Epidermal melanocyte (primary cell): Measurements from ENCODE around the gene TRIB2.

Experiments
- DNase-seq: peaks from one replicate; pipeline ENCODE4 v3.0.0; 2011; ENCODE audit warnings: low spot score; ENCODE audit not compliant: insufficient read length

Gene TRIB2

GRCh38 chr2:12719400-12720277, 2.9 kb downstream of the TRIB2 start:
- no peak for DNase-seq

DNA sequence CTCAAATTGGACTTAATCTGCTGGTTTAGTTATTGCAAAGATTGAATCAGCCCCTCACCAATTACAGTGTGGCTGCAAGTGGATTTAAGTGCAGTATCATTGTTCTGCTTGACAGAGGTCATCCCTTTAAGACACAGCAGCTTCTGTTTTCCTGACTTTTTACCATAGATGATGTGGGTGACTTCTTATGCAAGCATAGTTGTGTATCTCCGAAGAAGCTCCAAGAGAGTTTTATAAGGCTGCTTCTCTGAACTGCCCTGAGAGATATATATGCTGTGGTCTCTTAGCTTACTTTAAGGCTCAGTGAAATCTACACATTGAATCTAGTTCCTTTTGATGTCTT, 3.5 kb downstream of the TRIB2 start:
- no peak for DNase-seq

- DNase-seq, result no peak
Measured at GRCh38 chr2:12720754-12721378, 4.1 kb downstream of the TRIB2 start.

DNA sequence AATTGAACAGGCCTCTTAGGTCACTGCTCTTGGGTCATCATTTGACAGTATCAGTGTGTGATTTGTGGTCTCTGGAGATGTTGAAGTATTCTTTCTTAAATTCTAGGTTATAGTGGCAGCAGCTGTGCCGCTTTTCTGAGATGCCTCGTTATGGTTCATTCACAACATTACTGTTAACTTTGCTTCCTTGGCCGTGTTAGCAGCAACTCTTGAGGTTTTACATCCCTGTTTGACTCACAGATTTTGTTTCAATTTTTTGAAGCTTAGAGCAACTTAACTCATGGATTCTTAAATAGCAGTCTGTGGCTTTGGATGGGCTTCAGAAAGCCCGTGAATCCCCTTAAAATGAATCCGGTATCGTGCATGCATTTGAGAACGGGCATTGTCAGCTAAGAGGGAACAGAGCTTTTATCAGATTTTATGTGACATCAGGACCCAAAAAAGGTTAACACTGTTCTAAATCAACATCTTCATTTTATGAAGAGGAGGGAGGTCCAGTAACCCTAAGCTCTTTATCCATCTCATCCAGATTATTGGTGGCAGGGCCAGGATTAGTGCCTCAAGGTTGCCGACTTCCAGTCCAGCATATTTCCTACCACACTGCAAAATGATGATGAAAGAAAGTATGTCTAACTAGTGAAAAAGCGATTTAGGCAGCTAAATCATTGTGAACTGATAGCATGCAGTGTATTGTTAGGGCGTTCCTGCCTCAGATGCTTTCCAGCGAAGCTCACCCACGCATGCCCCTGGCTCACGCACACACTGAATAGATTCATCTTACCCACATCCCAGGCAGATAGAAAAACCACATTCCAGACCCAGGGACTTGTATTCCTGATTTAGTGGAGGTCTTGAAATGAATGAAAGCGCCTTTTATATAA, 5.1 kb downstream of the TRIB2 start:
- DNase-seq, result no peak

DNA sequence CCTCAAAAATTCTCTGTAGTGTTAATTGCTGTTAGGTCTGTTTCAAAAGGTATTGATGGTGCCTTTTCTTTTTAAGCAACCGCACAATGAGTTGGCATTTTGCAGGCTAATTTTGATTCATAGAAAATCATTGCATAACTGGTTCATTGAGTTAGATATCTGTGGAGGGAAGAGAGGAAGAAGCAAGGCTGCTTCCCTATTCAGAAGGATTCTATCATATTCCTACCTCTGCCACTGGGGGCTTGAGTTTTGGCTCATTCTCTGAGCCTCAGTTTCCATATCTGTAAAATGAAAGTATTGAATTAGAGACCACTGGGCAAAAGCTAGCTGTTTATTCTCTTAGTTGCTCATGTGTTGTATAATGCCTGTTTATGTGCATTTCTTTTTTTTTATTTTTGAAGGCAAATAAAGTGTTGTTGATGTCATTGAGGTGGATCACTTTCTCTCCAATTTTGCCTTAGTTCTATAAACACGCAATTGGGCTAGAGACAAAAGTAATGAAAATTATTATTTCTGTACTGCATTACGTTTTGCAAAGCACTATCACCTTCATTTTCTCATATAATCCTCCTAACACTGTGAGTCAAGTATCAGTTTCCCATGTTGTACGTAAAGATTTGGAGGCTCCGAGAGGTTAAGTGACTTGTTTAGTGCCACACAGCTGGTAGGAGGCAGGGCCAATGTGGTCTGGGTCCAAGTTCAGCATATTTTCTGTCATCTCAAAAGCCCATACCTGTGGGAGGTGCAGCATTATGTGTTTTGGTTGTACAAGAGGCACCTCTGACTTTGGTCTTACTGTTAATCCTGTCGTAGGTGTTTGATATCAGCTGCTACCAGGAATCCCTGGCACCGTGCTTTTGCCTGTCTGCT, 5.9 kb downstream of the TRIB2 start:
- DNase-seq, result no peak

- no peak for DNase-seq
Measured at GRCh38 chr2:12723736-12724463, 7.2 kb downstream of the TRIB2 start.

DNA sequence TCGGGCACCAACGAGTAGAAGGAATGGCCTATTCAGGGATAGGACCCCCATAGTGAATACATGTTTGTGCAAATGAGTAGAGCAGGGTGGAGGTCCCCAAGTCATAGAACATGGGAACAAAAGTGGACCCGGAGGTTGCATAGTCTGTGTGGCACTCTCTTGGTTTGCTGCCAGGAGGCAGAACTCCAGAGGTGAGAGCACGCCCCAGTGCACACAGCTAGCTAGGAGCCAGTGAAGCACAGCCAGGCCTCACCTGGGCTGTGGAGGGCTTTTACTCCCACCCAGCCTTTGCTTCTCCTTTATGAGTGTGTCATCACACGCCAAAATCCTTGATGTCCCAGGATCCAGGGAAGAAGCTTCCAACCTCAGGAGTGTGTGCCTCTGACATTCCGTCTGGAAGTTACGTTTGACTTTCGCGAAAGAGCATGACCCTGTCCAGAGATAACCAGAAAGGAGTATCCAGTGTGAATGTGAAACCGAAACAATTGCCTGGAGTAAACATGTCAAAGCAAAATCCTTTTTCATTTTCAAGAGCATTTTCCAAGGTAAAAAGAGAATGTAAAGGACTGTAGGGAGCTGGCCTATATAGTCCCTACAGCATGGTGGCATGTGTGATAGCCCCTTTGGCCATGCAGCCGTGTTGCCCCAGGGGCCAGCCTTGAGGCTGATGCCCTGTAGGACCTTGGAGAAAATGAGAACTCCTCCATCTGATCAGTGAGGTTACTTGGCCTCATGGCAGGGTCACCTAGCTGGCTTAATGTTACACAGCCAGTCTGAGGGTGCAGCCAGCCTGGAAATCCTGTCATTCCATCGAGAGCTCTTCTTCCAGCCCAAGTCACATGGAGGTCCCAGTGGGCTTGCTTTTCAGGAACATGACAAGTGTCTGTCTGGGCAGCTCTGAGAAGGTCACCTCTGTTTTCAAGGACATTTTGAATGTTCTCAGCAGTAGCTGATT, 8.8 kb downstream of the TRIB2 start:
- no peak for DNase-seq

DNA sequence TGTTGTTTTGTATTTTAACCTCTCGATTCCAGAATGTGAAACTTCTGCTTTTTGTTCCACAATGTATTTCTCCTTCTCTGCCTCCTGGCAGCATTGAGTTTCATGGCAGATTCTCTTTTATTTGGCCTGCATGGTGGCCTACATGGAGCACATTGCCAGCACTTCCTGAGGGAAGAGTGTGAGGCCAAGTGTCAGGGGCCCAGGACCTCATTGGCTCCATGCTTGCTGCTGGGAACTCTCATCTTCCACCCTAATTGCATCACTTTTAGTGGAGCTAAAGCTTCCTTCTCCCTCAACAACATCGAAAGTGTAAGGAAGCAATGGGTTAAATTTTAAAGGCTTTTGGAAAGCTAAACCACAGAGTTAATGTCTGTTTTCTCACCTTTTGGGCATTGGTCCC, 9.5 kb downstream of the TRIB2 start:
- no peak for DNase-seq

- DNase-seq, result no peak
Measured at GRCh38 chr2:12727065-12727464, 10.3 kb downstream of the TRIB2 start.

GRCh38 chr2:12727641-12728040, 10.9 kb downstream of the TRIB2 start:
- DNase-seq, result no peak

GRCh38 chr2:12728221-12728777, 11.6 kb downstream of the TRIB2 start:
- DNase-seq, result no peak

DNA sequence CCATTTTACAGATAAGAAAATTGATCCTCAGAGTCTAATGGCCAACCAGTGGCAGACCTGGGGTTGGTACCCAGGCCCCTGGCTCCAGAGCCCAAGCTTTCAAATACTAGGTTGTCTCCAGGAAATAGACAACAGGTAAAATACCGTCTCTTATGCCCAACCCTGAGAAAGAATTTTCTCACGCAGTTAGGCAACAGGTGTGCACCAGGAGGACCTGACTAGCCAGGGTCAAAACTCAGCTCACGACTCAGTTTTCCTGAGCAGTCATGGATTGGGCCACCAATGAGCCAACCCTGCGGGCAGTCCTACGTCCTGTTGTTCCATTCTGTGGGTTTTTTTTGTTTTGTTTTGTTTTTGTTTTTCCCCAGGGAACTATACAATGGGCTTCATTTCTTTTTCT, 13.5 kb downstream of the TRIB2 start:
- no peak for DNase-seq

- DNase-seq, result no peak
Measured at GRCh38 chr2:12731701-12732280, 15.1 kb downstream of the TRIB2 start.

DNA sequence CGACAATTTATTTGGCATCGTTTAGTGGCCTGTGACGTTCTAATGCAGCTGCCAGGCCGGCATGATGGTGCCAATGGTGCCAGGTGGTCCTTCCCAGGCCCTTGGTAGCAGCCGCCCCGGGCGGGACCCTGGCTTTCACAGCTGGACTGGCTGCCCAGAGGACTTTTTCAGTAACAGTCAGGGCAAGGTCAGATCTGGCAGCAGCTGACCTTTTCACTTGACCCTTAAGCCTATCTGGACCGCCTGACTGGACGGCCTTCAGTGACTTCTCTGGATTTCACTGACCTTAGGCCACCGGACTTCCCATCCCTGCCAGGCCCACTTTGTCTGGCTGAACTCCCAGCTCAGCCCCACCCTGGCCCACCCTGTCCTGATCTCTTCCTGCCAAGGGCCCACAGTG, 15.9 kb downstream of the TRIB2 start:
- no peak for DNase-seq

DNA sequence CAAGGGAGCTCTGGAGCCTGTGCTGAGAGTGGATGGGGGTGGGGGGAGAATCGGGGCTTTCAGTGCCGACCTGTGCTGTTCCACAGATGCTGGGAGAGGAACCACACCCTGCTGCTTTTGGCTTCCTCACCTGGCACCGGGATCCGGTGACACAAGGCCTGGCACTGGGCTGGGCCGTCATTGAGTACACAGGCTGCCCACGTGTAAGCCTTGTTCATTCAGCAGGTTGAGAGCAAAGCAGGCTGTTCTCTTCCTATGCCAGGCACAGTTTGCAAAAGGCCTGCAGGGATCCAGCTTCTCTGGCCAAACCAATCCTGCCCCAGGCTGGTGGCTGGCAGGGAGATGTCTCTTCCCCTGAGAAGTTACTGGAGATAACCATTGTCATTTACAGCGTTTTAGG, 17.1 kb downstream of the TRIB2 start:
- DNase-seq, result no peak

DNA sequence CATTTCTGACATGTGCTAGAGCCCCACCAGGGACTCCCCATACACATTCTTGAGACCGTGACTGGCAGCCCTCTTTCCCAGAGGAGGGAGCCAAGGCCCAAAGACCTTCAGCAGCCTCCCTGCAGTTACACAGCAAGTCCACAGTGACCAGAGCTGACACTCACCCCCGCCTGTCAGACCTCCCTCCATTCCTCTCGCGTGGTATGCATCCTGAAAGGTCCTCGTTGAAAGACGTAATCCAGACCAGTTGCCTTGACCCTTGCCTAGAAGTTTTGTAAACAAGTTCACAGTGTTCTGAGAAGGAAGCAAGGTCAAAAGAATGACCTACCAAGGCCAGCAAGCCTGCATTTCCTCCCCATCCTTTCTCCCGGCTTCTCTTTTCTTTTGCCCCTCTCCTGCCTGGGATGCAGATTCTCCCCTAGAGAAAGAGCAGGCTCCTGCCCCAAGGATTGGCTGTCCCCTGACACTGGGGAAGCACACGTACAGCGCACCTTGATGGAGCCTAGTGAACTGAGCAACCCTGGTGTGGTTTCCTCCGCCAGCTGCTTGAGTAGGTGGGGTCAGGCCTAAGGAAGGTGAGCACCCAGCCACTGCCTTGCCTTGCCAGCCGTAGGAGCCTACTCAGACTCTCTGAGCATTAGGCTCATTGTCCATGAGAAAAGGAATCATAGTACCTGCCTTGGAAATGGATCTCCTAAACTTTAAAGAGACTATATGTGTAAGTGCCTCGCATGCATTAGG, 18.3 kb downstream of the TRIB2 start:
- no peak for DNase-seq

GRCh38 chr2:12737297-12737696, 20.6 kb downstream of the TRIB2 start:
- no peak for DNase-seq
